Esophagus squamous epithelium (tissue), 5 donors: ENCODE measurements around the gene TAF3. TPM values are rescaled to one million over a fixed set of nuclear protein-coding genes. Genes with fewer than 3 reads are reported as not detected.

Source experiments
- DNase-seq: peaks from one replicate; lab custom pipeline; 2025; lab: John Stamatoyannopoulos, UW
- H3K27ac ChIP-seq, 4 donors: fragments of 200-600 bp; sonication (generic); one replicate each; pipeline ENCODE4 v1.5.1; 2016 to 2019; ENCODE audit warnings: mild to moderate bottlenecking in 1 of 4
- H3K27me3 ChIP-seq, 4 donors: fragments of 200-600 bp; sonication (generic); 1 replicate in 3 of 4; 2 replicates in 1 of 4; pipeline versions ENCODE4 v1.5.1 to v1.6.0; 2017 to 2021; ENCODE audit warnings: antibody characterized with exemption in 1 of 4
- H3K36me3 ChIP-seq, 3 donors: fragments of 200-600 bp; sonication (generic); one replicate each; pipeline ENCODE4 v1.5.1; 2016 to 2019
- H3K4me1 ChIP-seq, 3 donors: fragments of 200-600 bp; sonication (generic); one replicate each; pipeline ENCODE4 v1.5.1; 2017 to 2019
- H3K4me3 ChIP-seq, 4 donors: fragments of 200-600 bp; sonication (generic); 1 replicate in 3 of 4; 2 replicates in 1 of 4; pipeline ENCODE4 v1.5.1; 2016 to 2019; ENCODE audit warnings: mild to moderate bottlenecking in 2 of 4, moderate library complexity in 1 of 4
- H3K9me3 ChIP-seq, 3 donors: fragments of 200-600 bp; sonication (generic); one replicate each; pipeline ENCODE4 v1.5.1; 2016 to 2019
- CTCF ChIP-seq, 6 experiments: fragments of 450-650 bp in 4 of 6; fragments of 200-600 bp in 2 of 6; sonication (generic) in 2 of 6; IDR thresholded peaks; one replicate each; pipeline ENCODE4 v1.5.1; 2016 to 2019; ENCODE audit warnings: antibody characterized with exemption in 6 of 6, mild to moderate bottlenecking in 4 of 6, moderate library complexity in 4 of 6
- POLR2A ChIP-seq, 4 donors: fragments of 450-650 bp; IDR thresholded peaks; one replicate each; pipeline ENCODE4 v1.6.1; 2017; ENCODE audit warnings: antibody characterized with exemption in 4 of 4, mild to moderate bottlenecking in 4 of 4, moderate library complexity in 3 of 4
- WGBS, 2 donors: methylation state at CpG; one replicate each; pipeline ENCODE4 v1.1.5; 2018; 5-methylcytosine and 5-hydroxymethylcytosine counted together
- intact Hi-C: fragments of 100-400 bp; cut with DNase I; formaldehyde crosslinking; loops from one replicate; pipeline ENCODE4 v1.15.0; 2022
- total RNA-seq, 4 donors: library from RNA; depleted of rRNA; stranded (reverse); fragments of >200 nt; gene quantifications; one replicate each; pipeline ENCODE4 v1.1.0, GENCODE V29; 2016
- donor health status: DM: yes; HTN: yes; CAD: no.

TAF3 gene
- total RNA-seq, 4 donors from 2014 or later: 2.6 to 5.1 (median 3.6) TPM

DNA sequence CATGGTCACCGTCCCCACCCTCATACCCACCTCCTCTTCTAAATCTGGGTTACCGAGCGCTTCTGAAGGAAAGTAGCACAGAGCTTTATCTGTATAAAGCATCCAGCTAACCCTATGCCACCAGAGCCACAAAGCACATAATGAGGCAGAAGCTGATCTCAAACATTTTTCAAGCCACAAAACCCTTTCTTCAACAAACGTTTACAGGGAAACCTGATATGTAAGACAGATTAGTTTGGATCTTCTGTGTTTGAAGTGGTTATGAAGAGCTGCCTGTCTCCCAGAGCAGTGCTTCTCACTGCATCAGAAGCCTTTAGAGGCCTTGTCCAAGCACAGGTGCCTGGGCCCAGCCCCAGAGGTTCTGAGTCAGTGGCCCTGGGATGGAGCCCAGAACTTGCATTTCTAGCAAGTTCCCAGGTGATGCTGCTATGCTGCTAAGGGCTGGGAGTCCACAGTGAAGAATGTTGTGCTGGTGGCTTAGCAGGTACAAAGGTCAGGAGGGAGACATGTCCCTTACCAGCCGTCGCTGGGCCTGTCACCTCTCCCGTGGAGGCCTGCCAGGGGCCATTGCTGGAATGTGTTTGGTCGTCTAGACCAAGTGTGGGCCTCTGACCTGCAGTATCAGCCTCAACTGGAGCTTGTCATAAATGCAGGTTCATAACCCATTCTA is 90.4 kb downstream of the TAF3 start:
- Histone ChIP-seq H3K36me3 (no peaks in the 10 kb centered on the region), H3K27me3 (no peaks in the 10 kb centered on the region), H3K27ac (no peak overlapping the region), H3K4me3 (no peak overlapping the region), H3K4me1 (peaks cover 0 to 13% (median 4%) of the 10 kb centered on the region in 3 donors), H3K9me3 (no peaks in the 10 kb centered on the region)
- intact Hi-C loops: no loop called here
- no peak for DNase-seq
- TF ChIP-seq POLR2A (IDR thresholded peaks at IDR 0.05) (no peak), CTCF (IDR thresholded peaks at IDR 0.05) (no peak)
- WGBS, 2 donors: 77 to 82% methylated on average over 4 of the region's 8 CpGs

DNA sequence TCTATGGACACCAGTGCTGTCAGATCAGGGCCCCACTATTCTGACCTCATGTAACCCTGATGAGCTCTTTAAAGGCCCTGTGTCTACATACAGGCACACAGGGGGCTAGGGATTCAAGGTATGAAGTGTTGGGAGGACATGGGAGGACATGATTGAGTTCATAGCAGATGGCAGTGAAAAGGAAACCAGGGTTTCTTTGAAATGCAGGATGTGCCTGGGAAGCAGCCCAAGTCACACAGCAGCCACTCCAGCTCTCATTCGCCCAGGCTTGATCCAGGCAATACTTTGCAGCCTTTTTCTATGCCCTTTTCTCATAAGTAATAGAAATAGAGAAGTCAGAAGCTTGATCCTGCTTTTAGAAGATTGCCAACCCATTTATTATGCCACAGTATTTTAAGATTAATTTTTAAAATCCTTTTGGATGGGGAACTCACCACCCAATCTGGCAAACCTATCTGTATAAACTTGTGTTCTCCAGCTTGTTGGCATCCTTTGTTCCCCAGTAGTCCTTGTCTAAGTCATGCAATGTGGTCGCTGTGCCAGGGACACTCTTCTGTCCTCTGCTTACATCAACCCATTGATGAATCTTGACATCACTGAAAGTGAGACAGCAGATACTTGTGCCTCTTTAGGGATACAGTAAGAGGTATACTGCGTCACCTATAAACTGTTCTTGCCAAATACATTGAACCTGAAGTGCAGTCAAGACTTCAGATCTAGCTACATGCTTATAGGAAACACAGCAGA is 95.0 kb downstream of the TAF3 start:
- TF ChIP-seq CTCF (IDR thresholded peaks at IDR 0.05) (no peak), POLR2A (IDR thresholded peaks at IDR 0.05) (no peak)
- Histone ChIP-seq H3K4me3 (no peak overlapping the region), H3K27ac (no peak overlapping the region), H3K27me3 (no peaks in the 10 kb centered on the region), H3K36me3 (no peaks in the 10 kb centered on the region), H3K9me3 (no peaks in the 10 kb centered on the region), H3K4me1 (peaks cover 0 to 28% (median 8%) of the 10 kb centered on the region in 3 donors)
- intact Hi-C loops: no loop called here
- no peak for DNase-seq
- WGBS, 2 donors: 62 to 68% methylated on average over 3 of the region's 3 CpGs

GRCh38 chr10:7915923-7916536 is 97.7 kb downstream of the TAF3 start:
- DNase-seq: no peak
- H3K4me3 ChIP-seq: no peak overlapping the region
- no peaks in the 10 kb centered on the region for H3K27me3 ChIP-seq
- peaks cover 0 to 28% (median 8%) of the 10 kb centered on the region in 3 donors for H3K4me1 ChIP-seq
- H3K27ac ChIP-seq: no peak overlapping the region
- TF ChIP-seq POLR2A (IDR thresholded peaks at IDR 0.05) (no peak), CTCF (IDR thresholded peaks at IDR 0.05) (no peak)
- intact Hi-C loops: no loop called here
- H3K36me3 ChIP-seq: no peaks in the 10 kb centered on the region
- no peaks in the 10 kb centered on the region for H3K9me3 ChIP-seq
- 58 to 63% methylated on average over 1 of the region's 1 CpG for WGBS, 2 donors

- no peak for TF ChIP-seq POLR2A (IDR thresholded peaks at IDR 0.05)
- no peak for TF ChIP-seq CTCF (IDR thresholded peaks at IDR 0.05)
- no peak overlapping the region for H3K27ac ChIP-seq
- no peaks in the 10 kb centered on the region for H3K9me3 ChIP-seq
- H3K27me3 ChIP-seq: no peaks in the 10 kb centered on the region
- intact Hi-C loops: no loop called here
- peaks cover 0 to 25% (median 8%) of the 10 kb centered on the region in 3 donors for H3K4me1 ChIP-seq
- DNase-seq: no peak
- H3K4me3 ChIP-seq: no peak overlapping the region
- H3K36me3 ChIP-seq: no peaks in the 10 kb centered on the region
- WGBS, 2 donors: 89 to 97% methylated on average over 5 of the region's 5 CpGs
Observed at GRCh38 chr10:7917736-7918135, 99.4 kb downstream of the TAF3 start.

DNA sequence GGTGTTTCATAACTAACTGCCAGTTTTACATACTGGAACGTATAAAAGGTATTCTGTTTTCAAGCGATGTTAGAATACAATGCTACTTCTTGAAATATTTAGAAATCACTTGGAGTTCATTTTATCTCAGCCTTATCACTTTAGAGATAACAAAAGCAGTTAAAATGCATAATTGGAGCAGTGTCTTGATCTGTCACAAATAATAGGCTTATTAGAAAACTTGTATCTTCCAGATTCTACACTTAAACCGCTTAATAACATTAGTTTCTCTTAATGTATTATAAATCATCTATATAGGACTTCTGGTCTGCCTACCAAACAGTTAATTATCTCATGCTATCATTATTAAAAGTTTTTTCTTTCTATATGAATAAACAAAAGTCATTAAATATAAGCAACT is 104.4 kb downstream of the TAF3 start:
- 91 to 95% methylated on average over 3 of the region's 3 CpGs for WGBS, 2 donors
- Histone ChIP-seq H3K27me3 (no peaks in the 10 kb centered on the region), H3K27ac (no peak overlapping the region), H3K9me3 (no peaks in the 10 kb centered on the region), H3K4me1 (no peaks in the 10 kb centered on the region), H3K4me3 (no peak overlapping the region), H3K36me3 (no peaks in the 10 kb centered on the region)
- no peak for DNase-seq
- intact Hi-C loops: no loop called here
- no peak for TF ChIP-seq CTCF (IDR thresholded peaks at IDR 0.05)
- TF ChIP-seq POLR2A (IDR thresholded peaks at IDR 0.05): no peak
